Thyroid gland (tissue), 4 donors: ENCODE measurements around the gene ZNF384.

Experiments used
- CTCF ChIP-seq, 6 experiments: fragments of 200-600 bp in 3 of 6; fragments of 450-650 bp in 3 of 6; sonication (generic) in 3 of 6; IDR thresholded peaks; one replicate each; pipeline ENCODE4 v1.5.1; 2016 to 2019; ENCODE audit warnings: antibody characterized with exemption in 6 of 6, mild to moderate bottlenecking in 2 of 6, inconsistent platforms in 1 of 6, moderate library complexity in 1 of 6
- POLR2A ChIP-seq, 2 donors: fragments of 450-650 bp; IDR thresholded peaks; one replicate each; pipeline ENCODE4 v1.6.1; 2017; ENCODE audit warnings: antibody characterized with exemption in 2 of 2, mild to moderate bottlenecking in 2 of 2, moderate library complexity in 1 of 2

- no peak for TF ChIP-seq CTCF (IDR thresholded peaks at IDR 0.05)
- TF ChIP-seq POLR2A (IDR thresholded peaks at IDR 0.05), result no peak
These were observed 41.0 kb upstream of the ZNF384 start for GRCh38 chr12:6730169-6730568.
